Measurements from ENCODE around the gene PCMTD2.
A peak's percentile ranks its signal among the peaks of the same experiment; 100 is the strongest.

Gene PCMTD2

DNA sequence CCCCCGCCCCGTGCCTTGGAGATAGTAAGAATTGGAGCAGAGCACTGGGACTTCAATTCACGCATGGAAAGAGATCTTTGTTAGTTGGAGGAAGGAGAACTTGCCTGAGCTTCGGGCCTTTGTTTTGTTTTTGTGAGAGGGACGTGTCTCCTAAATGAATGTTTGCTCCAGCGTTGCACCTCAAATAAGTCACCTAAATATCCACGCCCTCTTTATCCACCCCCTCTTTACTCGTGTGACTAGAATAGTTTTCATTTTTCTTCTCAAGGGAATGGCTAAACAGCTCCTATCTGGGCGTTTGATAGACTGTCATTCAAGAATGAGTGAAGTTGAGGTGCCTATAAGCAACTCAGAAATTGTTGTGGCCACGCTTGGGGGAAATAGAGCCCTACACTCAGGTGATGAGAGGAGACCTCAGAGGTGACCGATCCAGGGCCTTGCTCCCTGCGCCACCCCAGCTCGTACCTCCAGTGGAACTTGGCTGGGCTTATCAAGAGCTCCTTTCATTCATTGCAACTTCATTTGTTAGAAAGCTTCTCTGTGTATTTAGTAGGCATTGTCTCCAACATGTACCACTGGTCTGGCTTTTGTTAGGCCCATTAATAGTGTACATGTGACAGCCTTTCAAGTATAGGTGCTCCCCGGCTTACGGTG lies 861 bp downstream of the PCMTD2 start:
- Histone ChIP-seq H3K27me3 (ENCODE audit: insufficient read depth, poor library complexity, severe bottlenecking) (no peaks in the 10 kb centered on the region), H3K4me3 (replicated peaks; ENCODE audit: insufficient read depth, low read length) (peak overlapping the region; percentile 83), H3K27ac (replicated peaks) (peak overlapping the region; percentile 72)
- TF ChIP-seq, protein P1, sequence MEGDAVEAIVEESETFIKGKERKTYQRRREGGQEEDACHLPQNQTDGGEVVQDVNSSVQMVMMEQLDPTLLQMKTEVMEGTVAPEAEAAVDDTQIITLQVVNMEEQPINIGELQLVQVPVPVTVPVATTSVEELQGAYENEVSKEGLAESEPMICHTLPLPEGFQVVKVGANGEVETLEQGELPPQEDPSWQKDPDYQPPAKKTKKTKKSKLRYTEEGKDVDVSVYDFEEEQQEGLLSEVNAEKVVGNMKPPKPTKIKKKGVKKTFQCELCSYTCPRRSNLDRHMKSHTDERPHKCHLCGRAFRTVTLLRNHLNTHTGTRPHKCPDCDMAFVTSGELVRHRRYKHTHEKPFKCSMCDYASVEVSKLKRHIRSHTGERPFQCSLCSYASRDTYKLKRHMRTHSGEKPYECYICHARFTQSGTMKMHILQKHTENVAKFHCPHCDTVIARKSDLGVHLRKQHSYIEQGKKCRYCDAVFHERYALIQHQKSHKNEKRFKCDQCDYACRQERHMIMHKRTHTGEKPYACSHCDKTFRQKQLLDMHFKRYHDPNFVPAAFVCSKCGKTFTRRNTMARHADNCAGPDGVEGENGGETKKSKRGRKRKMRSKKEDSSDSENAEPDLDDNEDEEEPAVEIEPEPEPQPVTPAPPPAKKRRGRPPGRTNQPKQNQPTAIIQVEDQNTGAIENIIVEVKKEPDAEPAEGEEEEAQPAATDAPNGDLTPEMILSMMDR (IDR thresholded peaks at IDR 0.05; ENCODE audit: insufficient read depth, low read length), result no peak
- TF ChIP-seq SPI1 (IDR thresholded peaks at IDR 0.05; ENCODE audit: borderline replicate concordance, low read depth), result no peak
- TF ChIP-seq GABPA (IDR thresholded peaks at IDR 0.05; ENCODE audit: low read depth), result no peak
- TF ChIP-seq POLR2AphosphoS5 (IDR thresholded peaks at IDR 0.05; ENCODE audit: low read depth), result no peak
- TF ChIP-seq, protein P2, sequence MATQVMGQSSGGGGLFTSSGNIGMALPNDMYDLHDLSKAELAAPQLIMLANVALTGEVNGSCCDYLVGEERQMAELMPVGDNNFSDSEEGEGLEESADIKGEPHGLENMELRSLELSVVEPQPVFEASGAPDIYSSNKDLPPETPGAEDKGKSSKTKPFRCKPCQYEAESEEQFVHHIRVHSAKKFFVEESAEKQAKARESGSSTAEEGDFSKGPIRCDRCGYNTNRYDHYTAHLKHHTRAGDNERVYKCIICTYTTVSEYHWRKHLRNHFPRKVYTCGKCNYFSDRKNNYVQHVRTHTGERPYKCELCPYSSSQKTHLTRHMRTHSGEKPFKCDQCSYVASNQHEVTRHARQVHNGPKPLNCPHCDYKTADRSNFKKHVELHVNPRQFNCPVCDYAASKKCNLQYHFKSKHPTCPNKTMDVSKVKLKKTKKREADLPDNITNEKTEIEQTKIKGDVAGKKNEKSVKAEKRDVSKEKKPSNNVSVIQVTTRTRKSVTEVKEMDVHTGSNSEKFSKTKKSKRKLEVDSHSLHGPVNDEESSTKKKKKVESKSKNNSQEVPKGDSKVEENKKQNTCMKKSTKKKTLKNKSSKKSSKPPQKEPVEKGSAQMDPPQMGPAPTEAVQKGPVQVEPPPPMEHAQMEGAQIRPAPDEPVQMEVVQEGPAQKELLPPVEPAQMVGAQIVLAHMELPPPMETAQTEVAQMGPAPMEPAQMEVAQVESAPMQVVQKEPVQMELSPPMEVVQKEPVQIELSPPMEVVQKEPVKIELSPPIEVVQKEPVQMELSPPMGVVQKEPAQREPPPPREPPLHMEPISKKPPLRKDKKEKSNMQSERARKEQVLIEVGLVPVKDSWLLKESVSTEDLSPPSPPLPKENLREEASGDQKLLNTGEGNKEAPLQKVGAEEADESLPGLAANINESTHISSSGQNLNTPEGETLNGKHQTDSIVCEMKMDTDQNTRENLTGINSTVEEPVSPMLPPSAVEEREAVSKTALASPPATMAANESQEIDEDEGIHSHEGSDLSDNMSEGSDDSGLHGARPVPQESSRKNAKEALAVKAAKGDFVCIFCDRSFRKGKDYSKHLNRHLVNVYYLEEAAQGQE (IDR thresholded peaks at IDR 0.05; ENCODE audit: insufficient replicate concordance, low read depth), result no peak
- no peak for DNase-seq (ENCODE audit: low read depth in 1 of 2, low spot score in 1 of 2)

DNA sequence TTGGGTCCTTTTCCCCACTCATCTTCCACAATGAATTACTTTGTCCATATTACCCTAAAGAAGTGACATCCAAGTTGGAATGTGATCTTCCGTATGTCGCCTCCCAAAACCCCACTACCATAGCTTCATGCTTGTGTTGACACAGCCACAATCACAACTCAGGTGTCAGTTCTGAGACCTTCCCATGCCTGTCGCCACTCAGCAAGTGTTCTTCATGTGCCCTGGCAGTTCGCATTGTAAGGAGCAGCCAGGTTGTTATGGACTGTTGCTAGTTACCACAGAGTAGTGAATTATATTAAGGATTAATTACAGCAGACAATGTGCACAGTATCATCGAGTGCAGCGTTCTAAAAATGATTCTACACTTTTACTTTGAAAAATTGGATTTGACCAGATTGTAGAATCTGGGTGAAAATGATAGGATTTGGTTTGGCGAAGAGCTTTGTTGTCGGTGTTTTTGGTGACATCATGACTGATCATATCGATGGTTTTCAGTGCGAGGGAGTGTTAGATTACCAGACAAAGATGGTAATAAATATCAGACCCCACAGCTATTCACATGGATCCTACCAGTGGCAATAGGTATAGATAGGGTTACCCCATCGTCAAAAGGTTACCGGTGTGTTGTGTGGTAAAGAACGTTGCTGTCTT lies 1.7 kb downstream of the PCMTD2 start:
- Histone ChIP-seq H3K27me3 (ENCODE audit: insufficient read depth, poor library complexity, severe bottlenecking) (no peaks in the 10 kb centered on the region), H3K4me3 (replicated peaks; ENCODE audit: insufficient read depth, low read length) (no peak overlapping the region), H3K27ac (replicated peaks) (no peak overlapping the region)
- no peak for DNase-seq (ENCODE audit: low read depth in 1 of 2, low spot score in 1 of 2)
- TF ChIP-seq GABPA (IDR thresholded peaks at IDR 0.05; ENCODE audit: low read depth) (no peak), SPI1 (IDR thresholded peaks at IDR 0.05; ENCODE audit: borderline replicate concordance, low read depth) (no peak), POLR2AphosphoS5 (IDR thresholded peaks at IDR 0.05; ENCODE audit: low read depth) (no peak)
- TF ChIP-seq, protein P2 (IDR thresholded peaks at IDR 0.05; ENCODE audit: insufficient replicate concordance, low read depth), result no peak
- TF ChIP-seq, protein P1 (IDR thresholded peaks at IDR 0.05; ENCODE audit: insufficient read depth, low read length), result no peak

DNA sequence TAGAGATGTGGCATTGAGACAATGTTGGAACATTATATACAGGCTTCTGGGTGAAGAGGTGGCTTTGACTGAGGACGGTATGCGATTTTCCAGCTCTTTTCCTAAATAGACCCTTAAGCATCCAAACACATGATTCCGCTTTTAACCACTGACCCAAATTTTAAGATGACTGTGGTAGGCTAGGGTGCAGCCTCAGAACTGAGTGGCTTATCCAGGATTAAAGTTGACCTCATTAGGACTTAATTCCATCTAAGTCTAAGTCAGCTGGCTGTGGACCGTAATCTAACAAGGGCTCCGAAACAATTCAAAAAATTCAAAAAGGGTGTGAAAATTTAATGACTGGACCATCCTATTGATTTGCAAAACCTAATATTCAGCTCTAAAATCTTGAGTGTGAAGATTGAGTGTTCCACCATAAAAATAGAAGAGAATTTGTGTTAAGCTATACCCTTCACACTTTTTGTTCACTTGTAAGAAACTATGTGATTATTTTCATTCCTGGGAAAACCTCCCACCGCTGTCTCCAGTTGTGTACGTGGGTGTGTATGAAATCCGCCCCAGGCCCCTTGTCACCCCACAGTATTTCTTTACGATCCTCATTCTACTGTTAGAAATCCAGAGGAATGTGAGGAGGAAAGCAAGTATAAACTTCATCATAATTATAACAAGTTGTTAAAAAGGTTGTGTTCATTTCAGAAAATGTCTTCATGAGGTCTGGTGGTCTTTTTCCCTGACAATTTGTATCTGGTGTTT lies 2.7 kb downstream of the PCMTD2 start:
- Histone ChIP-seq H3K27me3 (ENCODE audit: insufficient read depth, poor library complexity, severe bottlenecking) (no peaks in the 10 kb centered on the region), H3K27ac (replicated peaks) (no peak overlapping the region), H3K4me3 (replicated peaks; ENCODE audit: insufficient read depth, low read length) (no peak overlapping the region)
- no peak for TF ChIP-seq SPI1 (IDR thresholded peaks at IDR 0.05; ENCODE audit: borderline replicate concordance, low read depth)
- TF ChIP-seq, protein P1 (IDR thresholded peaks at IDR 0.05; ENCODE audit: insufficient read depth, low read length), result no peak
- TF ChIP-seq, protein P2 (IDR thresholded peaks at IDR 0.05; ENCODE audit: insufficient replicate concordance, low read depth), result no peak
- no peak for DNase-seq (ENCODE audit: low read depth in 1 of 2, low spot score in 1 of 2)
